Measurements from ENCODE around the gene PAX8. TPM values are rescaled to one million over a fixed set of nuclear protein-coding genes. Genes with fewer than 3 reads are reported as not detected.

Gene PAX8
- total and polyA plus RNA-seq, 2 of the 13 experiments (the other 11 are each of a cell fraction or from before 2014, with no cell fraction given) = 1.5 to 8.8 TPM

GRCh38 chr2:113251118-113251517 lies 27.6 kb downstream of the PAX8 start (continued):
- TF ChIP-seq ZFYVE20 (CRISPR knock-in tag; IDR thresholded peaks at IDR 0.05; ENCODE audit: borderline replicate concordance, low read depth) (no peak), HNF4G (IDR thresholded peaks at IDR 0.05; ENCODE audit: borderline replicate concordance, low read depth, low read length) (no peak), HNF4G (CRISPR knock-in tag; IDR thresholded peaks at IDR 0.05; ENCODE audit: borderline replicate concordance, low read depth) (no peak), ELF3 (CRISPR knock-in tag; IDR thresholded peaks at IDR 0.05) (peak; percentile 20; the same call in 1 of the 2 replicates), ZNF816 (CRISPR knock-in tag; IDR thresholded peaks at IDR 0.05; ENCODE audit: borderline replicate concordance) (no peak)

GRCh38 chr2:113248997-113249770 lies 29.5 kb downstream of the PAX8 start:
- Histone ChIP-seq H3K27me3 (ENCODE audit: control insufficient read depth in 1 of 2, insufficient read depth in 2 of 2, low read length in 2 of 2) (no peaks in the 10 kb centered on the region; a peak in 1 of 5 replicates), H2AFZ (ENCODE audit: low read length) (no peak overlapping the region), H3K9ac (ENCODE audit: insufficient read depth, low read depth, low read length) (no peak overlapping the region), H3K79me2 (ENCODE audit: insufficient read depth, low read length) (no peaks in the 10 kb centered on the region), H3K9me3 (ENCODE audit: low read length) (no peaks in the 10 kb centered on the region), H4K20me1 (ENCODE audit: insufficient read depth, low read length) (no peaks in the 10 kb centered on the region), H3K4me2 (ENCODE audit: low read depth, low read length) (0 out of 2 replicates have a peak overlapping the region, but pooled peaks have one; percentile 8), H3K4me3 (replicated peaks in 1 of 3; ENCODE audit: insufficient read depth in 1 of 3, low read depth in 2 of 3, low read length in 3 of 3) (no peak overlapping the region), H3K27ac (ENCODE audit: extremely low read length, insufficient read depth, low read length) (no peak overlapping the region), H3K36me3 (replicated peaks in 1 of 2; ENCODE audit: control insufficient read depth in 1 of 2, insufficient read depth in 2 of 2, low read length in 2 of 2) (no peaks in the 10 kb centered on the region), H3K4me1 (ENCODE audit: insufficient read depth, low read length) (peaks cover 44% of the 10 kb centered on the region)
- ChIA-PET CTCF (ENCODE audit: low intra/inter-chr PET ratio, low total read pairs) (interaction anchor here (0.8 to 4.2 kb wide), 7 partner anchors 45 to 141 kb away, joined by 3 to 66 read pairs (median 6); no protein-coding TSS in a partner anchor), POLR2A (interaction anchor here (0.6 to 1.6 kb wide), 2 partner anchors 27 to 121 kb away, joined by 3 to 4 read pairs; no protein-coding TSS in a partner anchor)
- in situ Hi-C loops (cut with HindIII; ENCODE audit: extremely low pct_ligation_motif_present, low pct_unique_long_range_greater_than_20kb) (loop anchor here (5.0 kb wide), 1 partner anchor 42 kb away; no protein-coding TSS in a partner anchor), intact Hi-C loops (cut with micrococcal nuclease; ENCODE audit: unreplicated experiment) (loop anchor here (1.0 to 2.0 kb wide), 4 partner anchors 45 to 142 kb away; no protein-coding TSS in a partner anchor)
- no TSS peak for BruUV-seq (replicated peaks)
- WGBS (ENCODE audit: low lambda C conversion rate) = 39% methylated on average over 10 of the region's 10 CpGs
- peak; percentile 82 for ATAC-seq
- DNase-seq (ENCODE audit: low spot score) = peak; percentile 72
- peak; percentile 74 for FAIRE-seq
- peak; percentile 98 for TF ChIP-seq CTCF (CRISPR knock-in tag; IDR thresholded peaks at IDR 0.05)
- TF ChIP-seq ZNF574 (CRISPR knock-in tag; IDR thresholded peaks at IDR 0.05) = peak; percentile 26; the same call in 1 of the 2 replicates
- 0 out of 2 replicates have a peak, but pooled peaks have one; percentile 18 for TF ChIP-seq RFX5 (IDR thresholded peaks at IDR 0.05; ENCODE audit: low read depth, low read length)
- peak; percentile 97 for TF ChIP-seq RAD21 (CRISPR knock-in tag; IDR thresholded peaks at IDR 0.05)
- peak; percentile 51; the same call in 1 of the 2 replicates for TF ChIP-seq ETV5 (CRISPR knock-in tag; IDR thresholded peaks at IDR 0.05; ENCODE audit: borderline replicate concordance)
- TF ChIP-seq SMC3 (IDR thresholded peaks at IDR 0.05; ENCODE audit: low read length) = peak; percentile 100
- no peak for TF ChIP-seq ZNF20 (CRISPR knock-in tag; IDR thresholded peaks at IDR 0.05)
- no peak for TF ChIP-seq ZFP37 (CRISPR knock-in tag; IDR thresholded peaks at IDR 0.05; ENCODE audit: borderline replicate concordance)
- TF ChIP-seq, protein P1, sequence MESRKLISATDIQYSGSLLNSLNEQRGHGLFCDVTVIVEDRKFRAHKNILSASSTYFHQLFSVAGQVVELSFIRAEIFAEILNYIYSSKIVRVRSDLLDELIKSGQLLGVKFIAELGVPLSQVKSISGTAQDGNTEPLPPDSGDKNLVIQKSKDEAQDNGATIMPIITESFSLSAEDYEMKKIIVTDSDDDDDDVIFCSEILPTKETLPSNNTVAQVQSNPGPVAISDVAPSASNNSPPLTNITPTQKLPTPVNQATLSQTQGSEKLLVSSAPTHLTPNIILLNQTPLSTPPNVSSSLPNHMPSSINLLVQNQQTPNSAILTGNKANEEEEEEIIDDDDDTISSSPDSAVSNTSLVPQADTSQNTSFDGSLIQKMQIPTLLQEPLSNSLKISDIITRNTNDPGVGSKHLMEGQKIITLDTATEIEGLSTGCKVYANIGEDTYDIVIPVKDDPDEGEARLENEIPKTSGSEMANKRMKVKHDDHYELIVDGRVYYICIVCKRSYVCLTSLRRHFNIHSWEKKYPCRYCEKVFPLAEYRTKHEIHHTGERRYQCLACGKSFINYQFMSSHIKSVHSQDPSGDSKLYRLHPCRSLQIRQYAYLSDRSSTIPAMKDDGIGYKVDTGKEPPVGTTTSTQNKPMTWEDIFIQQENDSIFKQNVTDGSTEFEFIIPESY (CRISPR knock-in tag; IDR thresholded peaks at IDR 0.05) = 0 out of 2 replicates have a peak, but pooled peaks have one; percentile 17
